Measurements from ENCODE around the gene PLA2G4E. TPM values are rescaled to one million over a fixed set of nuclear protein-coding genes. Genes with fewer than 3 reads are reported as not detected.

The PLA2G4E gene
- total RNA-seq, 1 experiment from 2014 or later: 1.8 TPM

DNA sequence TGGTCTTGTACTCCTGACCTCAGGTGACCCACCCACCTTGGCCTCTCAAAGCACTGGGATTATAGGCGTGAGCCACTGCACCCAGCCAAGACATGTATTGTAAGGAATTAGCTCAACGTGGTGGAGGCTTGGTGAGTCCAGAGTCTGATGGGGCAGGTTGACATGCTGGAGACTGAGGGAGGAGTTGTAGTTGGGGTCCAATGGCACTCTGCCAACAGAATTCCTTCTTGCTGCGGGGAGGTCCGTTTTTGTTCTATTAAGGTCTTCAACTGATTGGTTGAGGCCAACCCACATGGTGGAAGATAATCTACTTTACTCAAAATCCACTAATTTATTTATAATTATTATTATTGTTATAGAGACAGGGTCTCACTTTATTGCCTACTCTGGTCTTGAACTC is 43.4 kb upstream of the PLA2G4E start:
- Histone ChIP-seq H3K36me3 (ENCODE audit: control insufficient read depth, insufficient read depth, low read length) (no peaks in the 10 kb centered on the region), H3K27me3 (replicated peaks; ENCODE audit: control insufficient read depth, insufficient read depth, low read length) (no peaks in the 10 kb centered on the region), H3K9me3 (no peaks in the 10 kb centered on the region), H3K4me1 (peaks cover 11% of the 10 kb centered on the region), H3K4me3 (ENCODE audit: low read depth, low read length) (no peak overlapping the region)
- ChIA-PET POLR2A (no interaction called here), CTCF (interaction anchor here (2.8 kb wide), 1 partner anchor 20 kb away, joined by 12 read pairs; no protein-coding TSS in a partner anchor)
- no peaks in the 10 kb centered on the region for H3K9me3 Mint-ChIP-seq (ENCODE audit: unreplicated experiment)
- H3K36me3 Mint-ChIP-seq (ENCODE audit: insufficient read depth, unreplicated experiment): no peaks in the 10 kb centered on the region
- no peak for TF ChIP-seq CTCF (IDR thresholded peaks at IDR 0.05; ENCODE audit: insufficient read depth in 1 of 2, low read depth in 1 of 2, low read length in 1 of 2, severe bottlenecking in 1 of 2, unreplicated experiment in 1 of 2)
- peaks cover 6% of the 10 kb centered on the region for H3K4me1 Mint-ChIP-seq (ENCODE audit: low read depth, unreplicated experiment)
- intact Hi-C loops (cut with micrococcal nuclease; ENCODE audit: unreplicated experiment): no loop called here
- no peak for DNase-seq
- H3K27me3 Mint-ChIP-seq (ENCODE audit: insufficient read depth, unreplicated experiment): no peaks in the 10 kb centered on the region
- H3K4me3 Mint-ChIP-seq (ENCODE audit: unreplicated experiment): no peak overlapping the region
- H3K27ac Mint-ChIP-seq (ENCODE audit: unreplicated experiment): no peak overlapping the region
- BruUV-seq (replicated peaks): no TSS peak

- H3K27ac Mint-ChIP-seq (ENCODE audit: unreplicated experiment): no peak overlapping the region
- CTCF ChIA-PET: interaction anchor here (1.6 to 2.8 kb wide), 2 partner anchors 21 to 73 kb away, joined by 7 to 12 read pairs; no protein-coding TSS in a partner anchor
- intact Hi-C loops (cut with micrococcal nuclease; ENCODE audit: unreplicated experiment): no loop called here
These were observed 42.4 kb upstream of the PLA2G4E start for GRCh38 chr15:42063122-42063848.

DNA sequence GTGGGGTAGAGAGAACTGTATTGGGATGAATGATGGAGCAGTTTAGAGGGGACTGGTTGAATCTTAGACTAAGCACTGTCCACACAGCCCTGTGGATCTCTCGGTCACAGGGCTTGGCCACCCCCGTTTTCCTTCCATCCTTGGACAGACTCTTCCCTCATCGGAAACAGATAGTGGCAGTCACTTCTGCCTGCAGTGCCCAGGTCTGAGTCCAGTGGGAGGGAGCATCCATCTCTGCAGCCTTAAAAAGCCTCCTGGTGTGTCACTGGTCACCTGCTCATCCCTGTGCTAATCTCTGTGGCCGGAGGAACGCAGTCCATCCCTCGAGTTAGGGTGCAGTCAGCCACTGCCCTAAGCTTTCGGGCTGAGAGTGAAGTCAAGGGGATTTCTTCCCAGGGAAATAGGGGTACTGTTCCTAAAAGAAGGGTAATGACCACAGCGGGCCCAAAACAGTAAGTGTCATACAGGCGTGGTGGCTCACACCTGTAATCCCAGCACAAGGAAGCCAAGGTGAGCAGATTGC is 41.5 kb upstream of the PLA2G4E start:
- Histone ChIP-seq H3K9me3 (no peaks in the 10 kb centered on the region), H3K27me3 (replicated peaks; ENCODE audit: control insufficient read depth, insufficient read depth, low read length) (no peaks in the 10 kb centered on the region), H3K36me3 (ENCODE audit: control insufficient read depth, insufficient read depth, low read length) (no peaks in the 10 kb centered on the region), H3K4me1 (peaks cover 17% of the 10 kb centered on the region), H3K4me3 (ENCODE audit: low read depth, low read length) (no peak overlapping the region)
- Mint-ChIP-seq H3K27ac (ENCODE audit: unreplicated experiment) (no peak overlapping the region), H3K27me3 (ENCODE audit: insufficient read depth, unreplicated experiment) (no peaks in the 10 kb centered on the region), H3K4me1 (ENCODE audit: low read depth, unreplicated experiment) (peaks cover 6% of the 10 kb centered on the region), H3K36me3 (ENCODE audit: insufficient read depth, unreplicated experiment) (peaks cover 9% of the 10 kb centered on the region), H3K9me3 (ENCODE audit: unreplicated experiment) (no peaks in the 10 kb centered on the region), H3K4me3 (ENCODE audit: unreplicated experiment) (no peak overlapping the region)
- intact Hi-C loops (cut with micrococcal nuclease; ENCODE audit: unreplicated experiment): no loop called here
- CTCF ChIA-PET: interaction anchor here (0.6 to 2.8 kb wide), 3 partner anchors 22 to 717 kb away, joined by 5 to 12 read pairs (median 7); no protein-coding TSS in a partner anchor
- DNase-seq: no peak
- POLR2A ChIA-PET: no interaction called here
- TF ChIP-seq CTCF (IDR thresholded peaks at IDR 0.05; ENCODE audit: insufficient read depth in 1 of 2, low read depth in 1 of 2, low read length in 1 of 2, severe bottlenecking in 1 of 2, unreplicated experiment in 1 of 2): no peak
- no TSS peak for BruUV-seq (replicated peaks)

More at GRCh38 chr15:42063122-42063848, 42.4 kb upstream of the PLA2G4E start:
- H3K27me3 Mint-ChIP-seq (ENCODE audit: insufficient read depth, unreplicated experiment): no peaks in the 10 kb centered on the region
- H3K27me3 ChIP-seq (replicated peaks; ENCODE audit: control insufficient read depth, insufficient read depth, low read length): no peaks in the 10 kb centered on the region
- no peaks in the 10 kb centered on the region for H3K36me3 Mint-ChIP-seq (ENCODE audit: insufficient read depth, unreplicated experiment)
- no peaks in the 10 kb centered on the region for H3K9me3 ChIP-seq
- no peaks in the 10 kb centered on the region for H3K36me3 ChIP-seq (ENCODE audit: control insufficient read depth, insufficient read depth, low read length)
- no peaks in the 10 kb centered on the region for H3K9me3 Mint-ChIP-seq (ENCODE audit: unreplicated experiment)
- no peak for TF ChIP-seq CTCF (IDR thresholded peaks at IDR 0.05; ENCODE audit: insufficient read depth in 1 of 2, low read depth in 1 of 2, low read length in 1 of 2, severe bottlenecking in 1 of 2, unreplicated experiment in 1 of 2)
- peaks cover 11% of the 10 kb centered on the region for H3K4me1 ChIP-seq
- H3K4me1 Mint-ChIP-seq (ENCODE audit: low read depth, unreplicated experiment): peaks cover 6% of the 10 kb centered on the region
- H3K4me3 Mint-ChIP-seq (ENCODE audit: unreplicated experiment): no peak overlapping the region
- POLR2A ChIA-PET: no interaction called here
- BruUV-seq (replicated peaks): no TSS peak
- no peak for DNase-seq
- no peak overlapping the region for H3K4me3 ChIP-seq (ENCODE audit: low read depth, low read length)

All from Caco-2 (cell line).